A549 (cell line): ENCODE results near the gene BTBD16. TPM values are rescaled to one million over a fixed set of nuclear protein-coding genes. Genes with fewer than 3 reads are reported as not detected.

Experiments used
- ATAC-seq, 2 experiments: fragments of 200-7000 bp in 1 of 2; fragments of >200 bp in 1 of 2; cut with Nextera tagmentation in 1 of 2; cut with Tn5 transposase in 1 of 2; 3 replicates each; pipeline versions ENCODE4 v1.8.0 to v1.9.1; 2018 to 2020; ENCODE audit warnings: mild to moderate bottlenecking in 1 of 2, moderate library complexity in 1 of 2
- CTCF ChIA-PET: fragments of 300-600 bp; sonication (Branson Sonifier 250); formaldehyde crosslinking; extraction: SDS; loops from one replicate; lab custom pipeline; 2021; ENCODE audit warnings: antibody characterized with exemption, inconsistent platforms; lab: Yijun Ruan, JAX
- POLR2A ChIA-PET: fragments of 350-600 bp; formaldehyde crosslinking; extraction: SDS; loops from one replicate; lab custom pipeline; 2021; ENCODE audit warnings: antibody characterized with exemption, inconsistent platforms; lab: Yijun Ruan, JAX
- DNase-seq, 2 experiments: peaks; one replicate each; pipeline versions ENCODE4 v3.0.0 to v3.0.0-alpha.2; 2011 to 2016; ENCODE audit warnings: low read depth in 1 of 2, low spot score in 1 of 2
- FAIRE-seq: peaks from 2 replicates; lab custom pipeline; 2011; peaks lifted over from hg19 to GRCh38; lab: Jason Lieb, UNC
- H3K27ac ChIP-seq, 2 experiments: fragments of >200 bp; sonication (Bioruptor Twin); formaldehyde crosslinking; 3 replicates each; pipeline ENCODE4 v1.5.1; 2016 to 2017
- H3K4me1 ChIP-seq: fragments of >200 bp; sonication (Bioruptor Twin); formaldehyde crosslinking; 3 replicates; pipeline ENCODE4 v1.6.1; 2016
- H3K4me2 ChIP-seq: fragments of >200 bp; sonication (Bioruptor Twin); formaldehyde crosslinking; 3 replicates; pipeline ENCODE4 v1.6.1; 2016
- H3K4me3 ChIP-seq: fragments of >200 bp; sonication (Bioruptor Twin); formaldehyde crosslinking; 3 replicates; pipeline ENCODE4 v1.5.1; 2016
- H3K9me3 ChIP-seq: fragments of >200 bp; sonication (Bioruptor Twin); formaldehyde crosslinking; 3 replicates; pipeline ENCODE4 v1.6.1; 2016
- ATOH8 ChIP-seq: fragments of 250-450 bp; sonication (Bioruptor Pico); IDR thresholded peaks from 2 replicates; pipeline ENCODE4 v1.5.0; 2020; ENCODE audit warnings: low read depth, mild to moderate bottlenecking, moderate library complexity
- CHD2 ChIP-seq: fragments of 150-350 bp; IDR thresholded peaks from 2 replicates; pipeline ENCODE4 v1.6.1; 2014; ENCODE audit warnings: low read length; ENCODE audit not compliant: partially characterized antibody
- CHD4 ChIP-seq: fragments of 200-600 bp; sonication (generic); IDR thresholded peaks from 2 replicates; pipeline ENCODE4 v1.6.1; 2016; ENCODE audit warnings: antibody characterized with exemption, mild to moderate bottlenecking, borderline replicate concordance
- EHMT2 ChIP-seq: fragments of 200-600 bp; sonication (generic); IDR thresholded peaks from 2 replicates; pipeline ENCODE4 v1.6.1; 2016; ENCODE audit warnings: antibody characterized with exemption, low read depth, mild to moderate bottlenecking, moderate library complexity
- FOSB ChIP-seq: fragments of 250-450 bp; sonication (Bioruptor Pico); IDR thresholded peaks from 2 replicates; pipeline ENCODE4 v1.5.0; 2020; ENCODE audit warnings: mild to moderate bottlenecking, moderate library complexity
- FOSL2 ChIP-seq, 2 experiments: fragments of 450-650 bp in 1 of 2; fragments of >200 bp in 1 of 2; sonication (Bioruptor Twin) in 1 of 2; formaldehyde crosslinking; IDR thresholded peaks; 2 replicates each; pipeline versions ENCODE4 v1.5.0 to v1.6.1; 2016 to 2020; ENCODE audit warnings: mild to moderate bottlenecking in 1 of 2, moderate library complexity in 1 of 2
- FOXS1 ChIP-seq: fragments of 250-450 bp; sonication (Bioruptor Pico); IDR thresholded peaks from 2 replicates; pipeline ENCODE4 v1.5.0; 2020; ENCODE audit warnings: mild to moderate bottlenecking, moderate library complexity
- HES2 ChIP-seq: fragments of >200 bp; sonication (Bioruptor Twin); formaldehyde crosslinking; IDR thresholded peaks from 2 replicates; pipeline ENCODE4 v1.6.1; 2016
- JUNB ChIP-seq: fragments of >200 bp; sonication (Bioruptor Twin); formaldehyde crosslinking; IDR thresholded peaks from 2 replicates; pipeline ENCODE4 v1.6.1; 2016
- KDM1A ChIP-seq: fragments of 200-600 bp; sonication (generic); IDR thresholded peaks from 2 replicates; pipeline ENCODE4 v1.6.1; 2016; ENCODE audit warnings: low read depth, mild to moderate bottlenecking
- KDM5A ChIP-seq: fragments of 200-600 bp; sonication (generic); IDR thresholded peaks from 2 replicates; pipeline ENCODE4 v1.6.1; 2016; ENCODE audit warnings: antibody characterized with exemption, mild to moderate bottlenecking
- MAZ ChIP-seq: fragments of 150-350 bp; IDR thresholded peaks from 2 replicates; pipeline ENCODE4 v1.6.1; 2014; ENCODE audit warnings: antibody characterized with exemption, low read depth, low read length, borderline replicate concordance
- MYC ChIP-seq: IDR thresholded peaks from 2 replicates; pipeline ENCODE4 v1.6.1; 2012; ENCODE audit warnings: mild to moderate bottlenecking, inconsistent platforms, low read length, improper control_type of control experiment, borderline replicate concordance
- NFE2L2 ChIP-seq: fragments of 150-350 bp; conservative IDR thresholded peaks from 2 replicates; pipeline ENCODE4 v1.6.1; 2014; ENCODE audit warnings: low read length
- NR3C1 ChIP-seq: fragments of >200 bp; sonication (Bioruptor Twin); formaldehyde crosslinking; IDR thresholded peaks from 3 replicates; pipeline ENCODE4 v1.6.1; 2017
- POLR2A ChIP-seq: IDR thresholded peaks from 2 replicates; pipeline ENCODE4 v1.6.1; 2012; ENCODE audit warnings: mild to moderate bottlenecking, low read length
- POLR2AphosphoS2 ChIP-seq: conservative IDR thresholded peaks from 2 replicates; pipeline ENCODE4 v1.6.1; 2012; ENCODE audit warnings: low read length, improper control_type of control experiment, inconsistent platforms
- RARB ChIP-seq: fragments of 250-450 bp; sonication (Bioruptor Pico); IDR thresholded peaks from 2 replicates; pipeline ENCODE4 v1.8.0; 2021; ENCODE audit warnings: mild to moderate bottlenecking, moderate library complexity
- REST ChIP-seq: fragments of 200-600 bp; sonication (generic); IDR thresholded peaks from 2 replicates; pipeline ENCODE4 v1.6.1; 2016; ENCODE audit warnings: antibody characterized with exemption, mild to moderate bottlenecking, moderate library complexity
- SMC3 ChIP-seq: fragments of >200 bp; sonication (Bioruptor Twin); formaldehyde crosslinking; IDR thresholded peaks from 3 replicates; pipeline ENCODE4 v1.6.1; 2018; ENCODE audit warnings: inconsistent platforms
- USF2 ChIP-seq: fragments of 450-650 bp; IDR thresholded peaks from 2 replicates; pipeline ENCODE4 v1.6.1; 2014; ENCODE audit warnings: antibody characterized with exemption
- ZC3H11A ChIP-seq: fragments of 450-650 bp; IDR thresholded peaks from 2 replicates; pipeline ENCODE4 v1.6.1; 2014; ENCODE audit warnings: antibody characterized with exemption, mild to moderate bottlenecking
- ZFP36 ChIP-seq: fragments of 450-650 bp; IDR thresholded peaks from 2 replicates; pipeline ENCODE4 v1.6.1; 2014; ENCODE audit warnings: borderline replicate concordance; ENCODE audit not compliant: partially characterized antibody
- WGBS: methylation state at CpG from one replicate; pipeline ENCODE4 v1.1.6; 2017; ENCODE audit errors: missing lambda C conversion rate; 5-methylcytosine and 5-hydroxymethylcytosine counted together
- polyA plus RNA-seq, 4 experiments: library from polyadenylated mRNA; depleted of rRNA in 3 of 4; stranded (reverse); fragments of >200 nt; fragmentation: RNase III in 1 of 4; extraction: RNeasy Plus Mini Kit Qiagen cat#74134 plus additional on column Dnase treatment in 1 of 4; gene quantifications; 2 replicates in 3 of 4; 3 replicates in 1 of 4; pipeline ENCODE4 v1.2.3, GENCODE V29; 2011 to 2017

Gene BTBD16
- polyA plus RNA-seq, 2 of the 4 experiments (the other 2 are of a cell fraction), result 0.32 to 2.1 TPM

GRCh38 chr10:122346326-122346950, 75.3 kb downstream of the BTBD16 start:
- ChIA-PET POLR2A (no interaction called here), CTCF (interaction anchor here (0.8 to 1.5 kb wide), 3 partner anchors 11 to 219 kb away, joined by 3 to 4 read pairs (median 3); no protein-coding TSS in a partner anchor)
- no peak for TF ChIP-seq EHMT2
- TF ChIP-seq NFE2L2, result no peak
- no peak for DNase-seq
- 57% methylated on average over 4 of the region's 4 CpGs for WGBS
- no peak overlapping the region for H3K4me3 ChIP-seq
- FAIRE-seq, result no peak
- peaks cover 16% of the 10 kb centered on the region for H3K4me1 ChIP-seq
- no peak for ATAC-seq
- no peak overlapping the region for H3K27ac ChIP-seq
- H3K9me3 ChIP-seq, result peaks cover 4% of the 10 kb centered on the region; the same call in 1 of the 3 replicates
- no peak overlapping the region for H3K4me2 ChIP-seq

- TF ChIP-seq CHD4 (no peak), FOXS1 (no peak), REST (no peak), RARB (CRISPR knock-in tag) (no peak), HES2 (no peak), POLR2A (no peak), KDM5A (no peak), SMC3 (no peak)
- WGBS, result 75% methylated on average over 7 of the region's 8 CpGs
- ATAC-seq (no peak), FAIRE-seq (no peak), DNase-seq (no peak)
- Histone ChIP-seq H3K4me2 (no peak overlapping the region), H3K9me3 (peaks cover 4% of the 10 kb centered on the region; the same call in 1 of the 3 replicates), H3K4me3 (no peak overlapping the region), H3K27ac (no peak overlapping the region), H3K4me1 (peaks cover 14% of the 10 kb centered on the region)
- ChIA-PET POLR2A (no interaction called here), CTCF (interaction anchor here (0.8 to 1.5 kb wide), 3 partner anchors 11 to 218 kb away, joined by 3 to 4 read pairs (median 3); no protein-coding TSS in a partner anchor)
Measured at GRCh38 chr10:122347170-122347841, 76.2 kb downstream of the BTBD16 start.

GRCh38 chr10:122348512-122348911, 77.4 kb downstream of the BTBD16 start:
- no peak overlapping the region for H3K4me3 ChIP-seq
- H3K4me1 ChIP-seq, result peaks cover 8% of the 10 kb centered on the region; the same call in 2 of the 3 replicates
- TF ChIP-seq MYC, result no peak
- TF ChIP-seq ZC3H11A, result no peak
- TF ChIP-seq ZFP36, result no peak
- TF ChIP-seq SMC3, result no peak
- no peak for TF ChIP-seq NFE2L2
- TF ChIP-seq POLR2AphosphoS2, result no peak
- TF ChIP-seq EHMT2, result no peak
- no peak for TF ChIP-seq ATOH8 (CRISPR knock-in tag)
- no peak for TF ChIP-seq USF2
- TF ChIP-seq FOSL2 (IDR thresholded peaks at IDR 0.05), result no peak
- TF ChIP-seq FOSL2 (CRISPR knock-in tag; IDR thresholded peaks at IDR 0.05), result no peak
- TF ChIP-seq CHD2, result no peak
- TF ChIP-seq MAZ, result no peak
- no peak for TF ChIP-seq FOXS1
- no peak for TF ChIP-seq HES2
- no peak for TF ChIP-seq KDM5A
- TF ChIP-seq FOSB (CRISPR knock-in tag), result no peak
- TF ChIP-seq NR3C1, result no peak
- no peak for TF ChIP-seq KDM1A
- TF ChIP-seq JUNB, result no peak
- TF ChIP-seq, all 56 proteins: peak for 0
- WGBS, result 73% methylated on average over 4 of the region's 4 CpGs
- FAIRE-seq (no peak), ATAC-seq (no peak), DNase-seq (no peak)
- Histone ChIP-seq H3K9me3 (peaks cover 4% of the 10 kb centered on the region; the same call in 1 of the 3 replicates), H3K4me2 (no peak overlapping the region), H3K27ac (no peak overlapping the region)
- ChIA-PET POLR2A (no interaction called here), CTCF (interaction anchor here (0.9 kb wide), 1 partner anchor 13 kb away, joined by 3 read pairs; no protein-coding TSS in a partner anchor)
